ENCODE data around the gene THOC6.
A peak's percentile ranks its signal among the peaks of the same experiment; 100 is the strongest.

THOC6 gene

GRCh38 chr16:3023669-3024478 lies at the start of gene THOC6, which contains the start of gene HCFC1R1:
TSS of gene THOC6 (plus strand) at chr16:3024035. CDS start at chr16:3024327, 292 bp downstream.
TSS of gene HCFC1R1 (minus strand) at chr16:3023942. CDS start at chr16:3023941, 1 bp downstream.
- DNase-seq = peak; percentile 98

GRCh38 chr16:2974319-2975056 lies 49.3 kb upstream of the THOC6 start:
- DNase-seq = no peak

GRCh38 chr16:2975161-2975795 lies 48.6 kb upstream of the THOC6 start:
- DNase-seq = no peak

DNA sequence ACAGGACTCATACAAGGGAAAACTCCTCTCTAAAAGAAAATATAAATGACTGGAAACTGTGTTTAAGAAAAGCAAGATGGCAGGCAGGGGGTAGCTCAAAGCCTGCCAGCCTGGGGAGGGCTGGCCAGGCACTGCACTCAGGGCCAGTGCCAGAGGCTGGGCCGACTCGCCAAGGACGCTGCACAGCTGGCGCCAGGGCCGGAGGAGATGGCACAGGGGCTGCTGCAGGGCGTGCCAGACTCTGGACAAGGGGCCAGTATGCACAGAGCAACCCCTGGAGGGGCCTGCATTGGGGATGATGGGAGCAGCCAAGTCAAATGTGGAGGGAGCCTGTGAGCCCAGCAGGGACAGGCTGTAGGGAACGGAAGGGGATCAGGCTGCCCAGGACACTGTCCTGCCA lies 47.6 kb upstream of the THOC6 start:
- no peak for DNase-seq

GRCh38 chr16:2976673-2977072 lies 47.2 kb upstream of the THOC6 start:
- no peak for DNase-seq

- DNase-seq = no peak
Observed at GRCh38 chr16:2977440-2977839, 46.4 kb upstream of the THOC6 start.

GRCh38 chr16:2979669-2980226 lies 44.1 kb upstream of the THOC6 start:
- DNase-seq = no peak

GRCh38 chr16:2980227-2981176 lies 43.3 kb upstream of the THOC6 start, which contains the start of gene PKMYT1:
TSS of gene PKMYT1 (minus strand) at chr16:2980446. CDS start at chr16:2979657, 789 bp downstream.
- DNase-seq = peak; percentile 98

DNA sequence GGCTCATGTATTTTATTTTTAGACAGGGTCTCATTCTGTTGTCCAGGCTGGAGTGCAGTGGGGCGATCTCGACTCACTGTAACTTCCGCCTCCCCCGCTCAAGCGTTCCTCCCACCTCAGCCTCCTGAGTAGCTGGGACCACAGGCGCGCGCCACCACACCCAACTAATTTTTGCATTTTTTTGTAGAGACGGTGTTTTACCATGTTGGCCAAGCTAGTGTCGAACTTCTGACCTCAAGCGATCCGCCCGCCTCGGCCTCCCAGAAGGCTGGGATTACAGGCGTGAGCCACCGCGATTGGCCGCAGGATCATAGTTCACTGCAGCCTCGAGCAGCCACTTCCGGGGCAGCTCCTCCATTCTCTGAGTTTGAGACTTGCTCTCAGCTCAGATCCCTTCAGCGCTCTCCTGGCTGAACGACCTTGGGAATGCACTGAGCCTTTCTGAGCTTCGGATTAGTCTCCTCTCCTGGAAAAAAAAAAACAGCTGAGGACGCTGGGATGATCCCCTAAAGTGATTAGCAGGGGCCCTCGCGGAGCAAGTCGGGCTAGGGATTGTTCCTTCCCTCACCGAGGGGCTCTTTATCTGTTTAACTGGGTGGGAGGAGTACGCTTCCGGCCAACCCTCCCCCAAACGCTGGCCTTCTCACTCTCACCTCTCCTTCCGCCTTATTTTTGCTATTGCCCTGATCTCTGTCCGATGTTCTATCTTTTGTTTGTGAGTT lies 42.5 kb upstream of the THOC6 start:
- DNase-seq = no peak

DNA sequence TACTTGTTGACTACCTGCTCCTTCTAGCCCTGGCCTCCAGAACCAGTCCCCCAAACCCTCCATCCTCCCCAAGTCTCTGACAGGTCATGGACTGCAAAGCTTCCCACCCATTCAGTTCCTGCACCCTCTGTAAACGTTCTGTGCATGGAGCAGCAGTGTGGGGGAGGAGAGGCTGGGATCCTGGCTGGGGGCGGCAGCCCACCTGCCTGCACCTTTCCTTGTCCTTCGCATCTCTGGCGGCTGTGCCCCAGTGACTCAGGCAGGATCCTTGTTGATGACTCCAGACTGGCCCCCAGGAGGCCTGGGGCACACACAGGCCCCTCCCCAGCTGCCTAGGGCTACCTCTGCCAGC lies 42.0 kb upstream of the THOC6 start:
- DNase-seq = no peak

GRCh38 chr16:2982402-2982801 lies 41.4 kb upstream of the THOC6 start:
- DNase-seq = no peak

GRCh38 chr16:2983706-2984136 lies 40.1 kb upstream of the THOC6 start:
- DNase-seq = peak; percentile 90

- DNase-seq = no peak
Observed at GRCh38 chr16:2985462-2985861, 38.4 kb upstream of the THOC6 start.

- DNase-seq = no peak
Observed at GRCh38 chr16:2985893-2986355, 37.9 kb upstream of the THOC6 start.

- no peak for DNase-seq
Observed at GRCh38 chr16:2986623-2987188, 37.1 kb upstream of the THOC6 start.

DNA sequence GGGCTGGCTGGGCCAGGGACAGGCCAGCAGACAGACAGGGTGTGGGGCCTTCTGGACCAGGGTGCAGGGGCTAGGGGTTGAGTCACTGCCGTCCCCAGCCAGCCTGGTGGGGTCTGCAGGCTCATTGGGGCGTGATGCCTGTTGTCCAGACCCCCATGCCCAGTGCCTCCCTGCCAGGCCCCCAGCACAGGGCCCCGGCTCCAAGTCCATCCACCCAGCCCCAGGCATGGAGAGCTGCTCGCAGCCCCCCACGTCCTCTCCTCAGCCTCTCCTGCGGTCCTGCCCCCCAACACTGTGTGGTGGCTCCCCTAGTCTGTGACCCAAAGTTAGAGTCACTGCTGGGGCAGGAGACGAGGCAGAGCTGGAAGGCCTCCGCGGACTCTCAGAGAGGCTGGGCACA lies 36.5 kb upstream of the THOC6 start:
- no peak for DNase-seq

- no peak for DNase-seq
Observed at GRCh38 chr16:2987833-2988232, 36.0 kb upstream of the THOC6 start.

DNA sequence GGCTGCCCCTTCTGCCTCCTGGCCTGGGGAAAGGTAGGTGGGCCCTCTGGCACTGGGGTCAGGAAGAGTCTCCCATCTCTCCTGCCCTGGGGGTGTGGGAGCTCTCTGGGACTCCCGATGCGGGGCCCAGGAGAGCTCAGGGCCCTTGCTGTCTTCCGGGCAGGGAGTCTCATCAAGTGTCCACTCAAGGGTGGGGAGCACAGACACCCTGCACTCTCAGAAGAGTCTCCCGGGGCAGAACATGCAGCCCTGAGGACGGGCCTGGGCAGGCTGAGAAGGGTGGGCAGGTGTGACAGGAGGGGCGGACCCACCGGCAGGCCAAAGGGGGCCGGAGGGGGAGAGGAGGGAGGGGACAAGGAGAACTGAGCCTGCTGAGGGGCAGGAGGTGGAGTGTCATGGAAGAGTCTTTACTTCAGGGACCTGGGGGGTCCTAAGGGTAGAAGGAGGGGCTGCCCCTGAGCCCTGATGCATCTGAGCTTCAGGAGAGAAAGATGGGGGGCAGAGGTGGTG lies 35.2 kb upstream of the THOC6 start:
- no peak for DNase-seq

DNA sequence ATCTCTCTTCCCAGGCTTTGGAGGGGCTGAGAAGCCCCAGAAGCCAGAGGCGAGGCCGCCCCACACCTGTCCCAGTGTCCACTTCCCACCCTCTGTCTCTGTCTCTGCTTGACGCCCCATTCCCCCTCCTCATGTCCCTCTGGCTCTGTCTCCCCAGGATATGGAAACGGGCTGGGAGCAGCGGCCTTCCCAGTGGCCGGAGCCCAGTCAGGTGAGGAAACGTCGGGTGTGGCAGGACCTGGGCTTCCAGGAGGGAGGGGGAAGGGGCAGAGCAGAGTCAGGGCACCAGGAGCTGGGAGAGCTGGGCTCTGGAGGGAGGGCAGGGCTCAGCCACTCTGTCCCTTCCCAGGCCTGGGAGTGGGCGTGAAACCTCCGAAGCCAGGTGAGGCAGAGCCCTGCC lies 32.9 kb upstream of the THOC6 start:
- DNase-seq = no peak

DNA sequence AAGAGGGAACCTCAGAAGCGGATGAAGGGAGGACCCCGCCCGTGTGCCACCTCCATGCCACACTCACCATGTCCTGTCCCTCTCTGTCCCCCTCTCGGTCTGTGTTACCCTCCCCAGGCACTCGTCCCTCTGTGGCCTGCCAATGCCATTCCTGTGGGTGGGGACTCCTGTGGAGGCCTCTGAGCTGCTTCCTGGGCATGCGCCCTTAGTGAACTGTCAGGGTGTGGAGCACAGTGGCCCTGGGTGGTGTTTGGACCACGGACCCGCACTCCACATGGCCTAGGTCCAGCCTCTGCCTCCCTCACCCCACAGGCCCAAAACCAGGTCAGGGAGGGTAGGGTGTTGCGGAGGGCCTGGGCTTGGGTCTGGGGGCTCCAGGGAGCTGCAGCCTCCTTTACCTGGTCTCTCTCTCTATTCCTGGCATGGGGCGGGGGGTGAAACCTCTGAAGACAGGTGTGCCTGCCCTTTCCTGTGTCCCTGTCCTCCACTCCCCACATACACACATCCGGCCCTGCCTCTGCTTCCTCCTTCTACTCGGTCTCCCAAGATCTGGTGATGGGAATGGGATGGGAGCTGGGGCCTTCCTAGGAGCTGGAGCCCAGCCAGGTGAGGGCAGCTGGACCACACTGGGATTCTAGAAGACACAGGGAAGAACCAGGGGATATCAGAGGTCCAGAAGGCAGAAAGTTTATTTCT lies 32.1 kb upstream of the THOC6 start:
- DNase-seq = no peak
